ENCODE results near the gene KRTAP10-10.

Gene KRTAP10-10

GRCh38 chr21:44615911-44616590, 21.1 kb upstream of the KRTAP10-10 start:
- no peak for TF ChIP-seq REST (IDR thresholded peaks at IDR 0.05; ENCODE audit: insufficient replicate concordance, low read depth)
- TF ChIP-seq CTCF (IDR thresholded peaks at IDR 0.05; ENCODE audit: insufficient read depth, low read length): no peak
- no peak for TF ChIP-seq GABPA (IDR thresholded peaks at IDR 0.05; ENCODE audit: low read depth)
- TF ChIP-seq SPI1 (IDR thresholded peaks at IDR 0.05; ENCODE audit: borderline replicate concordance, low read depth): no peak
- no peak for TF ChIP-seq POLR2AphosphoS5 (IDR thresholded peaks at IDR 0.05; ENCODE audit: low read depth)
- DNase-seq (ENCODE audit: low read depth in 1 of 2, low spot score in 1 of 2): no peak
- Histone ChIP-seq H3K27ac (replicated peaks) (no peak overlapping the region), H3K4me3 (replicated peaks; ENCODE audit: insufficient read depth, low read length) (no peak overlapping the region), H3K27me3 (ENCODE audit: insufficient read depth, poor library complexity, severe bottlenecking) (no peaks in the 10 kb centered on the region)

GRCh38 chr21:44616591-44616926, 20.6 kb upstream of the KRTAP10-10 start:
- DNase-seq (ENCODE audit: low read depth in 1 of 2, low spot score in 1 of 2): no peak
- no peak overlapping the region for H3K4me3 ChIP-seq (replicated peaks; ENCODE audit: insufficient read depth, low read length)
- TF ChIP-seq SPI1 (IDR thresholded peaks at IDR 0.05; ENCODE audit: borderline replicate concordance, low read depth): no peak
- no peak for TF ChIP-seq POLR2AphosphoS5 (IDR thresholded peaks at IDR 0.05; ENCODE audit: low read depth)
- no peak for TF ChIP-seq CTCF (IDR thresholded peaks at IDR 0.05; ENCODE audit: insufficient read depth, low read length)
- no peak for TF ChIP-seq REST (IDR thresholded peaks at IDR 0.05; ENCODE audit: insufficient replicate concordance, low read depth)
- no peak for TF ChIP-seq GABPA (IDR thresholded peaks at IDR 0.05; ENCODE audit: low read depth)
- no peak overlapping the region for H3K27ac ChIP-seq (replicated peaks)
- H3K27me3 ChIP-seq (ENCODE audit: insufficient read depth, poor library complexity, severe bottlenecking): no peaks in the 10 kb centered on the region

GRCh38 chr21:44617071-44617501, 20.1 kb upstream of the KRTAP10-10 start:
- no peak for DNase-seq (ENCODE audit: low read depth in 1 of 2, low spot score in 1 of 2)
- H3K27me3 ChIP-seq (ENCODE audit: insufficient read depth, poor library complexity, severe bottlenecking): no peaks in the 10 kb centered on the region
- H3K27ac ChIP-seq (replicated peaks): no peak overlapping the region
- TF ChIP-seq SPI1 (IDR thresholded peaks at IDR 0.05; ENCODE audit: borderline replicate concordance, low read depth): no peak
- no peak overlapping the region for H3K4me3 ChIP-seq (replicated peaks; ENCODE audit: insufficient read depth, low read length)

- no peak overlapping the region for H3K4me3 ChIP-seq (replicated peaks; ENCODE audit: insufficient read depth, low read length)
- peak in 1 of 2 experiments; percentile 66 for DNase-seq (ENCODE audit: low read depth in 1 of 2, low spot score in 1 of 2)
- H3K27ac ChIP-seq (replicated peaks): no peak overlapping the region
- TF ChIP-seq GABPA (IDR thresholded peaks at IDR 0.05; ENCODE audit: low read depth): no peak
- no peak for TF ChIP-seq SPI1 (IDR thresholded peaks at IDR 0.05; ENCODE audit: borderline replicate concordance, low read depth)
- no peak for TF ChIP-seq CTCF (IDR thresholded peaks at IDR 0.05; ENCODE audit: insufficient read depth, low read length)
- TF ChIP-seq REST (IDR thresholded peaks at IDR 0.05; ENCODE audit: insufficient replicate concordance, low read depth): no peak
- TF ChIP-seq POLR2AphosphoS5 (IDR thresholded peaks at IDR 0.05; ENCODE audit: low read depth): no peak
- H3K27me3 ChIP-seq (ENCODE audit: insufficient read depth, poor library complexity, severe bottlenecking): no peaks in the 10 kb centered on the region
Measured at GRCh38 chr21:44618504-44618903, 18.7 kb upstream of the KRTAP10-10 start.
